ENCODE results near the gene DPYD.

GRCh38 chr1:97619706-97620105 is 301.1 kb downstream of the DPYD start:
- TF ChIP-seq POU2F2 (IDR thresholded peaks at IDR 0.05; ENCODE audit: low read depth, low read length) (no peak), POLR2A (IDR thresholded peaks at IDR 0.05; ENCODE audit: low read depth, low read length) (no peak)
